Middle frontal gyrus (tissue), 1 donor: ENCODE data around the gene TIGD6.

ENCODE experiments used
- DNase-seq: peaks from one replicate; pipeline ENCODE4 v3.0.0-alpha.2; 2015; ENCODE audit warnings: low spot score; ENCODE audit errors: extremely low spot score

Gene TIGD6

GRCh38 chr5:149981206-149981605 lies 19.2 kb downstream of the TIGD6 start:
- no peak for DNase-seq

GRCh38 chr5:149979896-149980295 lies 20.6 kb downstream of the TIGD6 start:
- DNase-seq, result no peak

GRCh38 chr5:149975409-149975808 lies 25.0 kb downstream of the TIGD6 start:
- no peak for DNase-seq

DNA sequence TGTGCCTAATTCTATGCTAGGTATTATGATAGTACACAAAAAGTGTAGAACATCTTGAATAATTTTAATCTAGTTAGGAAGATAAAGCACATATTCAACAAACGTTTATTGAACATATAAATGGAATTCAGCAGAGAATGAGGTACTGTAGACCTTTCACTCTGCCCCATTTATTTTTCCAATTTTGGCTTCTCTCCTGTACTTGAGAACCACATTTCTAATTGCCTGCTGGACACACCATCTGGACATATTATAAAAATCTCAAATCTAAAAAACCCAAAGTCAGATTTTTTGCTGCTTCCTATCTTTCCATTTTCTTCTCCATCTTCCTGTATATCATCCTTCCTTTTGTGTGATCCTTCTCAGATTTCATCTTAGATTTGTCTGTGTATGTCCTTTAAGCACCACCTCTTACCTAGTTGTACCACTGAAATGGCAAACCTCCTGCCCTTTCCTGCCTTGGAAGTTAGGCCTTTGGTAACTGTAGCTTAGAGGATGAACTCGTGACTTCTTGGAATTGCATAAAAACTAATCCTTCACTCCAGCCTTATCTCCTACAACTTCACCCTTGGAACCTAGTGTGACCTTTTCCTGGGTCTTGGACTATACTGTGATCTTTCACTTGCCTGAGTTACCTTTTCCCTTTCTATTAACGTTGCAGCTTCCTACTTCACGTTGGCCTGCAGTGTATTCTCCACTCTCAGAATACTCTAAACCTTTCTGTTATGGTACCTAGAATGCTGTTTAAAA lies 31.1 kb downstream of the TIGD6 start:
- DNase-seq, result no peak

GRCh38 chr5:149966946-149967345 lies 33.5 kb downstream of the TIGD6 start:
- DNase-seq, result no peak

DNA sequence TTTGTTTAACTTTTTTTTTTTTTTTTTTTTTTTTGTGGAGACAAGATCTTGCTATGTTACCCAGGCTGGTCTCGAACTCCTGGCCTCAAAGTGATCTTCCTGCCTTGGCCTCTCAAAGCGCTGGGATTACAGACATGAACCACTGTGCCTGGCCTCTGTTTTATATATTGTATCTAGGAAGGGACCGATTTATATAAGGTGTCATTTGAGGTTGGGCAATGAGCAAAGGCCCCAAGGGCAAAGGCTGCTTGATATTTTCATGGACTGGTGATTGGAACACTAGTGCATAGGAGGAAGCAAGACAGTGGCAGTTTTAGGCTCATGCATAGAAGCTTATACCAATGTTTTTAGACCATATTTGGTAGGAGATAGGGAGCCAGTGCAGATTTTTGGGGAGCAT lies 36.7 kb downstream of the TIGD6 start:
- DNase-seq, result no peak

DNA sequence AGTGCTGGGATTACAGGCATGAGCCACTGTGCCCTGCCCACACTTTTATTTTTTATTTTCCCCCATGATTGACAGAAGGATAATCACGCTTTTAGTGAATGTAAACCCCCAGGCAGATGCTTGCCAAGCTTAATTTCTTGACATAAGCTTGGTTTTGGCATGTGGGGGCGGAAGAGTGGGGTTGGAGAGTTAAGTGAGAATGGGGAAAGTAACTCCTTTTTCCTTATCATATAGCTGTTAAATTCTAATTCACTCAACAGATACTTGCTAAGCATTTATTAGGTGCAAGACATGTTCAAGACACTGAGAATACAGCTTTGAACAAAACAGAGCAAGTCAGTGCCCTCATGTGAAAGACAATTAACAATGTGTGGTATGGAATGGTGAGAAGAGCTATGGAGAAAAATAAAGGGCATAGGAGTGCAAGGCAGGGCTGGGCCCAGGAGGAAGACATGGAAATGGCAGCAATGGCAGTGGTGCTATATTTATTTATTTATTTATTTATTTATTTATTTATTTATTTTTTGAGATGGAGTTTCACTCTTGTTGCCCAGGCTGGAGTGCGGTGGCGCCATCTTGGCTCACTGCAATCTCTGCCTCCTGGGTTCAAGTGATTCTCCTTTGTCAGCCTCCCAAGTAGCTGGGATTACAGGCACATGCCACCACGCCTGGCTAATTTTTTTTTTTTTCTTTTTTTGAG lies 37.7 kb downstream of the TIGD6 start:
- DNase-seq, result no peak

- DNase-seq, result no peak
These were observed 38.5 kb downstream of the TIGD6 start for GRCh38 chr5:149961957-149962409.

GRCh38 chr5:149961186-149961685 lies 39.2 kb downstream of the TIGD6 start:
- DNase-seq, result no peak

DNA sequence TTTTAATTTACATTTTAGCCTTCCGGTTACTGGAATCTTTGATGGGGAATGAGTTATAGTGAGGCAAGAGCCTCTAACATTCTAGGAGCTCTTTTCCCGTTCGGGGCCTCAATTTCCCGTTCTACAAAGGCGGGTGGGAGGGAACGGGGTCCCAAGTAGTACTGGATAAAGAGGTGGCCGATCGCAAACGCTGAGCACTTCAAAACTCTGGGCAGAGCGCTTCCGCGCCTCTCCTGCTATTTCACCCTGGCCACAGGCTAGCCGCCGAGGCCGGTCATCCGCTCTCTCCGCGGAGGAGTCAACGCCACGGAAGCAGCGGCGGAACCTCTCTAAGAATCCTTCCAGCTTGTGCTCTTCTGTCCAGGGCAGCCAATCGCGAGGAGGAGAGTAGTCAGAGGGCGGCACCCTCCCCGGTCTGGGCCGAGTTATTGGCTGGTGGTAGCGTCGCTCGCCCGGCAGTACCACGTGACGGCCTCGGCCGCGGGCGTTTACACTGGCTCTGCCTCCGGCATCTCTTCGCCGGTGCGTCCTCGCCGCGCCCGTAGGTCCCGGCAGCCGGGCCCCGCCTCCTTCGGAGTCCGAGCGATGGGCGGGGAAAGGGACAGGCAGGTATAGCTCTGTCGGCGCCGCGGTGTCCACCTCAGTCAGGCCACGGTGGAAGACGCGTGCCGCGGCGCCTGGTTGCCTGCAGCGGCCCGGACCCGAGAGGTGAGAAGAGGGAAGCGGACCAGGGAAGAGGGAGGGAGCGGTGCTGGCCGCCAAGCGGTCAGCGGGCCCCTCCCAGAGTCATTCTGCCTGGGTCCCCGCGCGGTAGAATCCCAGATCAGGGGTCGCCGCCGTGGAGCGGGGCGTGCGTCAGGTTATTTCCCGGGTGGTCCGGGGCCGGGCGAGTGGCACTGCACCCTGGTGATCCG lies 39.9 kb downstream of the TIGD6 start, which contains the start of gene SLC26A2:
TSS of gene SLC26A2 (plus strand) at position 487 of the 914 bp plus-strand sequence. CDS start 16,895 bp downstream, outside the sequence.
- peak; percentile 95 for DNase-seq

GRCh38 chr5:149959406-149960236 lies 40.8 kb downstream of the TIGD6 start:
- no peak for DNase-seq

GRCh38 chr5:149957855-149958254 lies 42.6 kb downstream of the TIGD6 start:
- DNase-seq, result no peak

- no peak for DNase-seq
These were observed 43.8 kb downstream of the TIGD6 start for GRCh38 chr5:149956685-149957084.

- DNase-seq, result no peak
These were observed 45.7 kb downstream of the TIGD6 start for GRCh38 chr5:149954798-149955197.

DNA sequence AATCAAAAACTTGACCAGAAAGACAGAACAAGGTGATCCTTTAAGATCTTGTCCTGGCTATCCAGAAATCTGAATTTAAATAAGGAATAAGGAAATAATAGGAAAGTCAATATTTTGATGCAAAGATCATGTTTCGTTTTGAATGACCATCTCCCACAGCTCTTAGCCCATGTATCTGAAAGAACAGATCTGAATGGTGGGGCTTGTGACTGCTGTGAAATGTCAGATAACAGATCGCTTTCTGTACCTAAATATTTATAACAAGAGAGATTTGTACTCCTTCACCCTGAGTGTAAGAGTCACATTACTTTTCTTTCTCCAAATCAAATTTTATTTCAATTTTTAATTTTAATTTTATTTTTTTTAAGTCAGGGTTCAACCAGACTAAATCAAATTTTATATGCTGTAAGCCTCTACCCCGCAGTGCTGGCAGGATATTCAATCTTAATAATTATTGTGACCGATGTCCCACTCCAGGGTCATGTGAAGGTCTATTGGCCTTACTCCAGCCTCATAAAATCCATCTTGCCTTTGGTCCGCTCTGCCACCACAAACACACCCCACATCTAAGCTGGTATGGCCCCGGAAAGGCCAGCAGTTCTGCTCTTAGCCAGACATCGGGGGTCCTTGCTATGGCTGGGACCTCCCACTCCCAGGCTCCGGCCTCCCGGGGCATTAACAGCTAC lies 46.9 kb downstream of the TIGD6 start:
- no peak for DNase-seq

DNA sequence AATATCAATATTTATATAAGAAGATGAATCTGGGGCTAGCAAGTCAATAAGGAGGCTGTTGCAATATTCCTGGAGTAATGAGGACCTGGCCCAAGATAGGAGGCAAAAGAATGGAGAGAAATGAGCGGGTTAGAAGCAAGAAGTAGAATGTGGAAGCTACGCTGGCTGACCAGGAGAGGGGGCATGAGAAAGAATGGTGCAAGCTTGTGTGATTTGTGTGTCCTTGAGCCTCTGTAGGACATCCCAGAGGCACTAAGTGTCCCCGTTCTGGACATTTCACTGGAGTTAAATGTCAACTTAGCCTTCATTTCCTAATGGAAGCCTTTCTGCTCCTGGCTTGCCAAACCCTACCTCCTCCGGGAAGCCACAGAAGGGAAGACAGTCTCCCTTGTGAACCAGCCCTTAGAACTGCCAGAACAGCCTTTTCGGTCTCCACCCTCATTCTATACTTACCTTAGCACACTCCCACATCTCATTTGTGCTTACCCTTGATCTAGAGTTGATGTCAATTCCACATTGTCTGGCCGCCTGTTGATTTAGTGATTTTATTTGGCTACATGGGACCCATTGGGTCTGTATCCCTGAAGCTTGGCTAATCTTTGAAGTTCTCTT lies 49.2 kb downstream of the TIGD6 start:
- no peak for DNase-seq

- no peak for DNase-seq
These were observed 51.5 kb downstream of the TIGD6 start for GRCh38 chr5:149948993-149949392.

DNA sequence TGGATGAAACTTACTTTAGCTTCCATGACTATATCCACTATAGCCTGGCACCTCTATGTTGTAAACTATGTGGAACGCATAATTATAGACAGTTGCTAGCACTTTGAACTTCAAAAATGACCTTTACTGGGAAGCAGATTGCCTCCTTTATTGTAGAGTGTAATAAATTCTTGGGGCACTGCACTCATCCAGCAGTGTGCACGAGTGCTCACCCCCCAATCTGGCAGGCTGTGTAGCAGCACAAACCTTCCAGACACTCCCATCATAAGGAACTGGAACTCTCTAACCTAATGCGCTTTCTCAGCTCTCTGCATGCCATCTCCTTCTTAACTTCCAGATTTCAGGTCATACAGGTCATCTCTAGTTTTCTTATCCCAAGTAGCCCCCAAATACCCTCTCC lies 54.3 kb downstream of the TIGD6 start:
- no peak for DNase-seq

GRCh38 chr5:149944666-149945065 lies 55.8 kb downstream of the TIGD6 start, which contains the start of gene PDE6A:
PDE6A (minus strand) TSS chr5:149944793; CDS start chr5:149944673, 120 bp downstream.
- no peak for DNase-seq
